Neural crest cell (in vitro differentiated cells): ENCODE data around the gene NFKB2. TPM values are rescaled to one million over a fixed set of nuclear protein-coding genes. Genes with fewer than 3 reads are reported as not detected.

ENCODE experiments used
- DNase-seq: peaks from one replicate; pipeline ENCODE4 v3.0.0; 2021; ENCODE audit warnings: low read depth, mixed read lengths, low spot score
- H3K27ac Mint-ChIP-seq: one replicate; pipeline ENCODE4 v1.8.0; 2021; ENCODE audit warnings: mild to moderate bottlenecking, mixed read lengths; ENCODE audit not compliant: unreplicated experiment
- H3K27me3 Mint-ChIP-seq: 2 replicates; pipeline ENCODE4 v1.8.0; 2021; ENCODE audit warnings: low read depth, mild to moderate bottlenecking, mixed read lengths
- H3K36me3 Mint-ChIP-seq: 2 replicates; pipeline ENCODE4 v1.8.0; 2021; ENCODE audit warnings: low read depth, mild to moderate bottlenecking, mixed read lengths
- H3K4me1 Mint-ChIP-seq: 2 replicates; pipeline ENCODE4 v1.8.0; 2021; ENCODE audit warnings: mixed read lengths
- H3K4me3 Mint-ChIP-seq: one replicate; pipeline ENCODE4 v1.8.0; 2021; ENCODE audit warnings: mild to moderate bottlenecking, mixed read lengths
- H3K9me3 Mint-ChIP-seq: 2 replicates; pipeline ENCODE4 v1.8.0; 2021; ENCODE audit warnings: mixed read lengths
- CTCF ChIP-seq: fragments of 200-600 bp; sonication (generic); conservative IDR thresholded peaks from 2 replicates; pipeline ENCODE4 v1.5.0; 2021; ENCODE audit warnings: antibody characterized with exemption, mild to moderate bottlenecking
- total RNA-seq: library from RNA; stranded (reverse); gene quantifications from 2 replicates; pipeline ENCODE4 v1.2.1, GENCODE V29; 2021

Gene NFKB2
- total RNA-seq, 1 donor from 2014 or later: 26.1 TPM

GRCh38 chr10:102367441-102367840, 28.1 kb upstream of the NFKB2 start:
- H3K27ac Mint-ChIP-seq: no peak overlapping the region
- no peak for TF ChIP-seq CTCF

GRCh38 chr10:102368077-102368476, 27.4 kb upstream of the NFKB2 start:
- no peak overlapping the region for H3K4me3 Mint-ChIP-seq
- peaks cover 49% of the 10 kb centered on the region for H3K36me3 Mint-ChIP-seq
- H3K27ac Mint-ChIP-seq: no peak overlapping the region
- no peaks in the 10 kb centered on the region for H3K27me3 Mint-ChIP-seq
- H3K4me1 Mint-ChIP-seq: no peaks in the 10 kb centered on the region
- no peaks in the 10 kb centered on the region for H3K9me3 Mint-ChIP-seq
- no peak for DNase-seq
- no peak for TF ChIP-seq CTCF

More at GRCh38 chr10:102367441-102367840, 28.1 kb upstream of the NFKB2 start:
- H3K4me1 Mint-ChIP-seq: no peaks in the 10 kb centered on the region
- H3K27me3 Mint-ChIP-seq: no peaks in the 10 kb centered on the region
- H3K36me3 Mint-ChIP-seq: peaks cover 44% of the 10 kb centered on the region
- DNase-seq: no peak
- no peaks in the 10 kb centered on the region for H3K9me3 Mint-ChIP-seq
- no peak overlapping the region for H3K4me3 Mint-ChIP-seq

GRCh38 chr10:102371295-102371694, 24.2 kb upstream of the NFKB2 start:
- H3K4me1 Mint-ChIP-seq: no peaks in the 10 kb centered on the region
- TF ChIP-seq CTCF: no peak
- H3K27me3 Mint-ChIP-seq: no peaks in the 10 kb centered on the region
- H3K4me3 Mint-ChIP-seq: no peak overlapping the region
- no peak for DNase-seq
- no peak overlapping the region for H3K27ac Mint-ChIP-seq
- H3K9me3 Mint-ChIP-seq: no peaks in the 10 kb centered on the region
- peaks cover 43% of the 10 kb centered on the region for H3K36me3 Mint-ChIP-seq

- Mint-ChIP-seq H3K9me3 (no peaks in the 10 kb centered on the region), H3K4me3 (no peak overlapping the region), H3K4me1 (no peaks in the 10 kb centered on the region), H3K27me3 (no peaks in the 10 kb centered on the region), H3K27ac (no peak overlapping the region), H3K36me3 (peaks cover 21% of the 10 kb centered on the region)
- DNase-seq: no peak
- TF ChIP-seq CTCF: no peak
These were observed 20.3 kb upstream of the NFKB2 start for GRCh38 chr10:102375250-102375649.

- TF ChIP-seq CTCF: no peak
- H3K9me3 Mint-ChIP-seq: no peaks in the 10 kb centered on the region
- no peak for DNase-seq
- H3K4me3 Mint-ChIP-seq: no peak overlapping the region
- no peaks in the 10 kb centered on the region for H3K27me3 Mint-ChIP-seq
- no peak overlapping the region for H3K27ac Mint-ChIP-seq
- H3K4me1 Mint-ChIP-seq: no peaks in the 10 kb centered on the region
- H3K36me3 Mint-ChIP-seq: peaks cover 15% of the 10 kb centered on the region
These were observed 19.6 kb upstream of the NFKB2 start for GRCh38 chr10:102375867-102376266.

- Mint-ChIP-seq H3K4me3 (no peak overlapping the region), H3K36me3 (peaks cover 5% of the 10 kb centered on the region), H3K27ac (no peak overlapping the region), H3K9me3 (no peaks in the 10 kb centered on the region), H3K4me1 (no peaks in the 10 kb centered on the region), H3K27me3 (no peaks in the 10 kb centered on the region)
- DNase-seq: no peak
- no peak for TF ChIP-seq CTCF
These were observed 18.6 kb upstream of the NFKB2 start for GRCh38 chr10:102376901-102377300.
